ENCODE measurements around the gene C1QTNF5. TPM values are rescaled to one million over a fixed set of nuclear protein-coding genes. Genes with fewer than 3 reads are reported as not detected.

The C1QTNF5 gene
- total RNA-seq, 1 experiment from 2014 or later = not detected

- intact Hi-C loops (cut with micrococcal nuclease) = no loop called here
- H3K27me3 Mint-ChIP-seq (ENCODE audit: insufficient read depth, unreplicated experiment) = no peaks in the 10 kb centered on the region
- ChIA-PET CTCF (interaction anchor here (0.6 to 9.2 kb wide), 19 partner anchors 8 to 751 kb away, joined by 3 to 415 read pairs (median 5); partner anchors contain the start of genes MCAM, MFRP and USP2), POLR2A (interaction anchor here (0.9 to 4.8 kb wide), 3 partner anchors 15 to 190 kb away, joined by 3 to 85 read pairs (median 9); no protein-coding TSS in a partner anchor)
- TF ChIP-seq CTCF (IDR thresholded peaks at IDR 0.05; ENCODE audit: unreplicated experiment) = no peak
- H3K9me3 Mint-ChIP-seq (ENCODE audit: unreplicated experiment) = no peaks in the 10 kb centered on the region
- H3K27ac Mint-ChIP-seq (ENCODE audit: low read depth, unreplicated experiment) = no peak overlapping the region
- no peak for DNase-seq (ENCODE audit: unreplicated experiment)
- peaks cover 11% of the 10 kb centered on the region for H3K36me3 Mint-ChIP-seq (ENCODE audit: insufficient read depth, unreplicated experiment)
- H3K4me3 Mint-ChIP-seq (ENCODE audit: unreplicated experiment) = peak overlapping the region; percentile 79
- H3K4me1 Mint-ChIP-seq (ENCODE audit: insufficient read depth, unreplicated experiment) = peaks cover 46% of the 10 kb centered on the region
- BruUV-seq (replicated peaks) = no TSS peak
Measured at GRCh38 chr11:119357074-119357473, 16.4 kb upstream of the C1QTNF5 start.

GRCh38 chr11:119356349-119357031 lies 15.8 kb upstream of the C1QTNF5 start:
- peak; percentile 92 for TF ChIP-seq CTCF (IDR thresholded peaks at IDR 0.05; ENCODE audit: unreplicated experiment)
- Mint-ChIP-seq H3K4me1 (ENCODE audit: insufficient read depth, unreplicated experiment) (peaks cover 41% of the 10 kb centered on the region), H3K36me3 (ENCODE audit: insufficient read depth, unreplicated experiment) (peaks cover 11% of the 10 kb centered on the region), H3K27ac (ENCODE audit: low read depth, unreplicated experiment) (no peak overlapping the region), H3K4me3 (ENCODE audit: unreplicated experiment) (peak overlapping the region; percentile 79), H3K27me3 (ENCODE audit: insufficient read depth, unreplicated experiment) (no peaks in the 10 kb centered on the region), H3K9me3 (ENCODE audit: unreplicated experiment) (no peaks in the 10 kb centered on the region)
- peak; percentile 80 for DNase-seq (ENCODE audit: unreplicated experiment)
- intact Hi-C loops (cut with micrococcal nuclease) = loop anchor here (1.0 kb wide), 1 partner anchor 18 kb away; no protein-coding TSS in a partner anchor
- ChIA-PET CTCF (interaction anchor here (0.5 to 9.2 kb wide), 44 partner anchors 8 to 806 kb away, joined by 3 to 415 read pairs (median 4); partner anchors contain the start of genes MCAM, MFRP and USP2), POLR2A (interaction anchor here (0.7 to 4.8 kb wide), 9 partner anchors 16 to 340 kb away, joined by 3 to 85 read pairs (median 4); partner anchors contain the start of genes USP2 and VPS11)
- no TSS peak for BruUV-seq (replicated peaks)

GRCh38 chr11:119355091-119355843 lies 14.6 kb upstream of the C1QTNF5 start:
- no peaks in the 10 kb centered on the region for H3K9me3 Mint-ChIP-seq (ENCODE audit: unreplicated experiment)
- ChIA-PET POLR2A (interaction anchor here (0.5 to 4.8 kb wide), 4 partner anchors 17 to 249 kb away, joined by 3 to 85 read pairs (median 6); no protein-coding TSS in a partner anchor), CTCF (interaction anchor here (0.6 to 9.2 kb wide), 24 partner anchors 10 to 492 kb away, joined by 3 to 415 read pairs (median 6); partner anchors contain the start of genes MFRP and USP2)
- H3K4me1 Mint-ChIP-seq (ENCODE audit: insufficient read depth, unreplicated experiment) = peaks cover 32% of the 10 kb centered on the region
- peaks cover 5% of the 10 kb centered on the region for H3K36me3 Mint-ChIP-seq (ENCODE audit: insufficient read depth, unreplicated experiment)
- H3K27ac Mint-ChIP-seq (ENCODE audit: low read depth, unreplicated experiment) = no peak overlapping the region
- no peak for TF ChIP-seq CTCF (IDR thresholded peaks at IDR 0.05; ENCODE audit: unreplicated experiment)
- BruUV-seq (replicated peaks) = no TSS peak
- DNase-seq (ENCODE audit: unreplicated experiment) = no peak
- intact Hi-C loops (cut with micrococcal nuclease) = no loop called here
- H3K4me3 Mint-ChIP-seq (ENCODE audit: unreplicated experiment) = peak overlapping the region; percentile 14
- no peaks in the 10 kb centered on the region for H3K27me3 Mint-ChIP-seq (ENCODE audit: insufficient read depth, unreplicated experiment)

GRCh38 chr11:119352857-119353260 lies 12.2 kb upstream of the C1QTNF5 start:
- BruUV-seq (replicated peaks) = no TSS peak
- DNase-seq (ENCODE audit: unreplicated experiment) = peak; percentile 63
- Mint-ChIP-seq H3K4me3 (ENCODE audit: unreplicated experiment) (no peak overlapping the region), H3K9me3 (ENCODE audit: unreplicated experiment) (no peaks in the 10 kb centered on the region), H3K4me1 (ENCODE audit: insufficient read depth, unreplicated experiment) (peaks cover 21% of the 10 kb centered on the region), H3K36me3 (ENCODE audit: insufficient read depth, unreplicated experiment) (peaks cover 4% of the 10 kb centered on the region), H3K27ac (ENCODE audit: low read depth, unreplicated experiment) (no peak overlapping the region), H3K27me3 (ENCODE audit: insufficient read depth, unreplicated experiment) (peaks cover under 1% of the 10 kb centered on the region)
- no peak for TF ChIP-seq CTCF (IDR thresholded peaks at IDR 0.05; ENCODE audit: unreplicated experiment)
- intact Hi-C loops (cut with micrococcal nuclease) = no loop called here
- ChIA-PET POLR2A (interaction anchor here (0.7 to 1.7 kb wide), 4 partner anchors 8 to 779 kb away, joined by 3 to 4 read pairs (median 3); partner anchors contain the start of gene RNF26), CTCF (interaction anchor here (0.6 to 1.8 kb wide), 9 partner anchors 14 to 1155 kb away, joined by 3 to 8 read pairs (median 4); partner anchors contain the start of gene USP2)

Measured in MCF 10A (cell line).